Activated gamma-delta T cell treated with Interleukin-2 at 50 U/mL for 16 hours (primary cell): ENCODE results near the gene FRMD5.

ENCODE experiments used
- DNase-seq: peaks from one replicate; pipeline ENCODE4 v3.0.0-alpha.2; 2020

The FRMD5 gene

GRCh38 chr15:44159492-44159891 lies 35.6 kb downstream of the FRMD5 start:
- no peak for DNase-seq

- no peak for DNase-seq
These were observed 37.0 kb downstream of the FRMD5 start for GRCh38 chr15:44158111-44158510.

GRCh38 chr15:44157679-44158078 lies 37.4 kb downstream of the FRMD5 start:
- no peak for DNase-seq

- no peak for DNase-seq
These were observed 41.7 kb downstream of the FRMD5 start for GRCh38 chr15:44153352-44153751.

GRCh38 chr15:44149224-44149623 lies 45.8 kb downstream of the FRMD5 start:
- no peak for DNase-seq

- DNase-seq: no peak
These were observed 46.5 kb downstream of the FRMD5 start for GRCh38 chr15:44148580-44148979.

GRCh38 chr15:44147636-44148035 lies 47.4 kb downstream of the FRMD5 start:
- DNase-seq: no peak

GRCh38 chr15:44145495-44145894 lies 49.6 kb downstream of the FRMD5 start:
- no peak for DNase-seq

GRCh38 chr15:44144992-44145391 lies 50.1 kb downstream of the FRMD5 start:
- DNase-seq: no peak

- DNase-seq: no peak
These were observed 50.9 kb downstream of the FRMD5 start for GRCh38 chr15:44144184-44144583.

- DNase-seq: no peak
These were observed 57.3 kb downstream of the FRMD5 start for GRCh38 chr15:44137750-44138149.

- DNase-seq: no peak
These were observed 58.0 kb downstream of the FRMD5 start for GRCh38 chr15:44136991-44137477.

GRCh38 chr15:44132057-44132456 lies 63.0 kb downstream of the FRMD5 start:
- DNase-seq: no peak

- no peak for DNase-seq
These were observed 64.3 kb downstream of the FRMD5 start for GRCh38 chr15:44130778-44131177.

GRCh38 chr15:44129911-44130310 lies 65.2 kb downstream of the FRMD5 start:
- DNase-seq: no peak

- no peak for DNase-seq
These were observed 66.6 kb downstream of the FRMD5 start for GRCh38 chr15:44128443-44128842.

- no peak for DNase-seq
These were observed 69.2 kb downstream of the FRMD5 start for GRCh38 chr15:44125879-44126278.

- no peak for DNase-seq
These were observed 92.3 kb downstream of the FRMD5 start for GRCh38 chr15:44102675-44103254.

GRCh38 chr15:44101944-44102343 lies 93.1 kb downstream of the FRMD5 start:
- DNase-seq: no peak

GRCh38 chr15:44101286-44101685 lies 93.8 kb downstream of the FRMD5 start:
- no peak for DNase-seq

GRCh38 chr15:44099671-44100070 lies 95.4 kb downstream of the FRMD5 start:
- DNase-seq: no peak

GRCh38 chr15:44097552-44097951 lies 97.5 kb downstream of the FRMD5 start:
- no peak for DNase-seq

GRCh38 chr15:44096596-44096995 lies 98.5 kb downstream of the FRMD5 start:
- DNase-seq: no peak

- DNase-seq: no peak
These were observed 100.3 kb downstream of the FRMD5 start for GRCh38 chr15:44094781-44095180.

- no peak for DNase-seq
These were observed 101.2 kb downstream of the FRMD5 start for GRCh38 chr15:44093836-44094235.
